ENCODE data around the gene CYSTM1. TPM values are rescaled to one million over a fixed set of nuclear protein-coding genes. Genes with fewer than 3 reads are reported as not detected.

The CYSTM1 gene
- total RNA-seq, 1 experiment from 2014 or later, result 46.1 TPM

DNA sequence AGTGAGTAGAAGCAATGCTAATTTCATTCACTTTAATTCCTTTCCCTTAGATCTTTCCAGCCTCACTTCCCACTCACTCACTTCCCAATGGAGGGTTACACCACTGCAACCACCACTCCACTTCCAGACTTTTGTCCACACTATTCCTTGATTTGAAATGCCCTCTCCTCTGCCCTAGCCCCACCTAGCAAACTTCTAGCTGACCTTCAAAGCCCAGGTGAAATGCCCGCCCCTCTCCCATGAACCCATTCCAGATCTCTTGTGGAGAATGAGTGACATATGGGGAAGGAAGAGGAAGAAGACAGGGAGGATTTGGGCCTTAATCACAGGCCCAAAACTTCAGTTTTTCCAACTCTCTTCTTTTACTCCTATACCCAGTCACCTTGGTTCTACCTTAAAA is 90.9 kb downstream of the CYSTM1 start:
- DNase-seq (ENCODE audit: low spot score), result no peak
- in situ Hi-C loops (cut with HindIII; ENCODE audit: low sequenced_read_pairs), result no loop called here

DNA sequence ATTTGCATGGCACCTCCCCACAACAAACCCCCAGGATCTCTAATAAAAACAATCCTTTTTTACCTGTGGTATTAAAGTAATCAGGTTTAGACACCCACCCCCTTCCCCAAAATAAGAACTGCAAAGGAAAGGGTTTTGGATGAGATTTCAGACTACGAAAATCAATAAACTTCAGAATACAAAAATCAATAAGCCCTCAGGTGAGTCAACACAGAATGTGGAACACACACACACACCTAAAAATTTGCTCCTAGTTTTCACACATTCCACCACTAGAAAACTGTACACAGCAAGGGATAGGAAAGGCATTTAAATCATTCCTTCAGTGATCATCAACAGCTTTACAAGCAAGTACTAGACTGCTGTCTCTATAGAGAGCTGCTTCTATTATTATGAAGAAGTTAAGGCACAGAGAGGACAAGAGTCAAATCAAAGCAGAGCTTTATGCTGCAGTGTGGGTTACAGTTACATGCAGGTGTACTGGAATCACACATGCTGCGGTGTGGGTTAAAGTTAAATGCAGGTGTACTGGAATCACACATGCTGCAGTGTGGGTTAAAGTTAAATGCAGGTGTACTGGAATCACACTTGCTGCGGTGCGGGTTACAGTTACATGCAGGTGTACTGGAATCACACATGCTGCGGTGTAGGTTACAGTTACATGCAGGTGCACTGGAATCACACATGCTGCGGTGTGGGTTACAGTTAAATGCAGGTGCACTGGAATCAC is 91.6 kb downstream of the CYSTM1 start:
- DNase-seq (ENCODE audit: low spot score), result no peak
- in situ Hi-C loops (cut with HindIII; ENCODE audit: low sequenced_read_pairs), result no loop called here

DNA sequence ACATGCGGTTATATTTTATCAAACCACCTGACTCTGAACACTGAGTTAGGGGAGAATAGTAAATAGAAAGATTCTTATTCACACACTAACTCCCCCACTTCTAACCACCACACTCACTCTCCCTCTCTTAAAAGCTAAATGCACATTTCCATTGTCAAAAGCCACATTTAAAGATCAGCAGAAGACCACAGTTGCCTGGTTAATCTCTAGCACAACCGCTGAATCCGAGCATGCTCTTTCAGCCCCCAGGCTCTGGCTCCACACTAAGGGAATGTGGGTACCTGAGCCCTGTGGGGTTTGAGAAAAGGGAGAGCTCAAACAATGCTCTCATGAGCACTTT is 92.2 kb downstream of the CYSTM1 start:
- no peak for DNase-seq (ENCODE audit: low spot score)
- in situ Hi-C loops (cut with HindIII; ENCODE audit: low sequenced_read_pairs), result no loop called here

DNA sequence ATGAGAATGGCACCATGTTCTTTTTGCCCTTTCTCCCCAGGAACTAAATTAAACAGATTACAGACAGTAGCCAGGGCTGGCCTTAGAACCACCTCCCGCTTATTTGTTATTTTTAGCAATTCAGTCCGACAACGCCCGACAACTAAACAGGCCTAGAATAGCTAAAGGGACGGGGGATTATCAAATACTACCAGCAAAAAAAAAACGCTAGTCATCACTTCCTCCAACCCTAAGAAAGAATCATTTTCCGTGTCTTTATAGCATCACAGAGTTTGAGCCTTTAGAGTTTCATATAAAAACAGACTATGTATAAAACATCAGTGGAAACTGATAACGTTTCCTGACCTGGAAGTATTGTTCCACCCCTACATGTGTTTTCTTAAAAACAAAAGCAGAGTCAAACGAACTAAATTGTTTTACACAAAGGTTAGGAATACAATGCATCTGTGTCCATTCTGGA is 92.6 kb downstream of the CYSTM1 start:
- in situ Hi-C loops (cut with HindIII; ENCODE audit: low sequenced_read_pairs), result no loop called here
- no peak for DNase-seq (ENCODE audit: low spot score)

DNA sequence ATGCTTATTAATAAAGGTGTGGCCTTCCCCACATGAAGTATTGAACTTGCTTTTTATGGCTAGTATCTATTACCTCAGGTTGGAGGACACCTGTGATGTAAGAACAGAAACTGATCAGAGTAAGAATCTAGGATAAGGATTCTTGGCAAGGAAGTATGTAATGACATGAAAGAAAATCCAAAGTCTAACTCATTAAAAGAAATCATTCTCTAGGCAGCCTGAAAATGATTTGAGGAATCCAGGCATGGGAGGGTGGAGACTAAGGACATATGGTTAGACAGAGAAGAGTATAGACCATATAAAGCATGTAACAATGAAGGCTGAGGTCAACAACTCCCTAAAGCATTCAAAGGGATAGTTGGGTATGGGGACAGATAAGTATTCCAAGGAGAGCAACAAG is 95.0 kb downstream of the CYSTM1 start:
- in situ Hi-C loops (cut with HindIII; ENCODE audit: low sequenced_read_pairs), result no loop called here

DNA sequence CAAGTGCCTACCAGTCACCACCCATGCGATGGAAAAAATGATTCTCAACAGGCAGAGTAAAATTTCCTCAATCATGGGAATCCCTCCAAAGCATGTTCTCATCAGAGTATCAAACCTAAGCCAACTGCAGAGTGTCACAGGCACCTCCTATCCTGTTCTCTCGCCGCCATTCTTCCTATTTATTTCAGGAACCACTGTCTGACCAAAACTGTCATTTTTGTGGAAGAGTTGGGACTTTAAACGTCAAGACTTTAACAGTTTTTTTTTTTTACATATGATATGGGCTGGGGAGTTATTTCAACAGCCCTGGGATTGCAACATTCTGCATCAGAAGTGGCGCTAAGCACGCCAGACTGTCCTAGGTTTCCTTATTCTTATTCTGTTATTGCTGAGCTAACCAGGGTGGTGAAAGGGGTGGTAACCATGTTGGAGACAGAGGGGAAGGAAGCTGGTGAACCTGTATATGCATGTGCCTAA is 98.5 kb downstream of the CYSTM1 start:
- in situ Hi-C loops (cut with HindIII; ENCODE audit: low sequenced_read_pairs), result no loop called here
- no peak for DNase-seq (ENCODE audit: low spot score)

More for the DNA sequence above, 95.0 kb downstream of the CYSTM1 start:
- no peak for DNase-seq (ENCODE audit: low spot score)

DNA sequence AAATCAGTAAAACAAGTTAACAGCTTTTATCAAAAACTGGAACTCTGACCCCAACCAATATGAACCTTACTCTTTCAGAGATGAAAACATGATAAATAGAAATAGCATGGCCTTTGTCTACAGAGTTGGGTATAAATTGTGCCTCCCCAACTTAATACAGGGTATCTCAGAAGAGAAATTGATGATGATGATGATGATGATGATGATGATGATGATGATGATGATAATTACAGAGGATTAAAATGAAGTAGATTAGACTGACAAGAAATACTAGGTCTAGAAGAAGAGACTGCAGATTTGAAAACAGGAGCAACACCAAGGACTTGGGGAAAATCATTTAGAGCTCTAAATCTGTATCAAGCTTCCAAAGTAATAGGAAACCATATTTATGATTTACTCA is 100.8 kb downstream of the CYSTM1 start:
- in situ Hi-C loops (cut with HindIII; ENCODE audit: low sequenced_read_pairs), result no loop called here

DNA sequence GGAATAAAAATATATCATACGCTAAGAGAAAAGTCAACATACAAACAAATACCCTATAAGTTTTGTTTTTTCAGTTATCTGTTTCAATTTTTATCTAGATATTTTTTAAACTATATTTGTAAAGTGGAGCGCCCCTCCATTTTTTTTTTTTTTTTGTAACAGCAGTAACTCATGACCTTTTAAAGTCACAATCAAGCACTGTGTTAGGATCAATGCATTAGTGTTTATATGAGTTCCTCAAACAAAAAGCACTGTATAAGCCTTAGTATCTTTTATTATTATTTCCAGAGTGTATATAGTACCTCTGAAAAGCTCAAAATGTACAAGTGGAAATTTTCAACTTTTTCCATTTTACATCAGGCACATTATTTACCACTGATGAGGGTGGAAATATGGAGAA is 107.3 kb downstream of the CYSTM1 start:
- in situ Hi-C loops (cut with HindIII; ENCODE audit: low sequenced_read_pairs), result no loop called here
- DNase-seq (ENCODE audit: low spot score), result no peak

More for the DNA sequence above, 100.8 kb downstream of the CYSTM1 start:
- no peak for DNase-seq (ENCODE audit: low spot score)

DNA sequence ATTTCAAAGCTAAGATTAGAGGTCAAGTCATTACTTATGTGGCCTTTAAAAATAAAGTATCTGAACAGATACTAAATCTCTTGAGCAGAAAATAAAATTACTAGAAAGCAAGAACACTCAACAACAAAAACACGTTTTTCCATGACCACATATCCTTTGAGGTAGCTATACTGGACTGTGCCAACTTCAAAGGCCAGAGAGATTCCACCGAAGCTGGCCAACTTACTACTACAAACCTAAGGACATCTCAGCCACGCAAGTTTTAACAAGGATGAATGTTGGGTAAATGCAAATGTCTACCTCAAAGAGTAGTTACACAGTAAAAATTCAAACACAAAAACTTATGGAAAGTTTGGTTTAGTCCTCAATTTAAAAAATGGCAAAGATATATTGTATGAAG is 109.0 kb downstream of the CYSTM1 start:
- no peak for DNase-seq (ENCODE audit: low spot score)
- in situ Hi-C loops (cut with HindIII; ENCODE audit: low sequenced_read_pairs), result no loop called here

DNA sequence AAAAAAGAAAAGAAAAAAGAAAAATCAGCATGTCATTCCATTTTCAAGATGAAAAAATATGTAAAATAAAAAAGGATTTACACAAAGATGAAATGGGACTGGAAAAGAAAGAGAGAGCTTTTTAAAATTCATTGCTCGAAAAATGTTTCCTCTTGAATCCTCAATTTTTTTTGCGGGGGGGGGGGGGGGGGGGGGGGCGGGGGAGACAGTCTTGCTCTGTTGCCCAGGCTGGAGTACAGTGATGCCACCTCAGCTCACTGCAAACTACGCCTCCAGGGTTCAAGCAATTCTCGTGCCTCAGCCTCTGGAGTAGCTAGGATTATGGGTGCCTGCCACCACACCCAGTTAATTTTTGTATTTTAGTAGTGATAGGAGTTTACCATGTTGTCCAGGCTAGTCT is 111.4 kb downstream of the CYSTM1 start:
- in situ Hi-C loops (cut with HindIII; ENCODE audit: low sequenced_read_pairs), result no loop called here
- no peak for DNase-seq (ENCODE audit: low spot score)

DNA sequence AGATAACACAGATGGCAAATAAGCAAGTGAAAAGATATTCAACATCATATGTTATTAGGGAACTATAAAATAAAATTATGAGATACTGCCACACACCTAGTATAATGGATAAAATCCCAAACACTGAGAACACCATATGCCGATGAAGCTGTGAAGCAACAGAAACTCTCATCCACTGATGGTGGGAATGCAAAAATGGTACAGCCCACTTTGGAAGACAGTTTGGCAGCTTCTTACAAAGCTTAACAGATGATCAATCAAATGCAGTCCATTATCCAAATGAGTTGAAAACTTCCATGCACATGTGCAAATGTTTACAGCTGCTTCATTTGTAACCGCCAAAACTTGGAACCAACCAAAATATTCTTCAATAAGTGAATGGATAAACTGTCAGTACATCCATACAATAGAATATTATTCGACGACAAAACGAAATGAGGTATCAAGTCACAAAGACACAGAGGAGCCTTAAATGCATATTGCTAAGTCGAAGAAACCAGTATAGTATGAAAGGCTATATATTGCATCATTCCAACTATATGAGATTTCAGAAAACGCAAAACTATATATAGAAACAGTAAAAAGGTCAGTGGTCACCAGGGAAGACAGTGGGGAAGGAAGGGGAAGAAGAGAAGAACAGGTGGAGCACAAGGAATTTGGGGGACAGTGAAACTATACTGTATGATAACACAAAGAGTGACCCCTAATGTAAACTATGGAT is 113.0 kb downstream of the CYSTM1 start:
- in situ Hi-C loops (cut with HindIII; ENCODE audit: low sequenced_read_pairs), result no loop called here
- DNase-seq (ENCODE audit: low spot score), result no peak

DNA sequence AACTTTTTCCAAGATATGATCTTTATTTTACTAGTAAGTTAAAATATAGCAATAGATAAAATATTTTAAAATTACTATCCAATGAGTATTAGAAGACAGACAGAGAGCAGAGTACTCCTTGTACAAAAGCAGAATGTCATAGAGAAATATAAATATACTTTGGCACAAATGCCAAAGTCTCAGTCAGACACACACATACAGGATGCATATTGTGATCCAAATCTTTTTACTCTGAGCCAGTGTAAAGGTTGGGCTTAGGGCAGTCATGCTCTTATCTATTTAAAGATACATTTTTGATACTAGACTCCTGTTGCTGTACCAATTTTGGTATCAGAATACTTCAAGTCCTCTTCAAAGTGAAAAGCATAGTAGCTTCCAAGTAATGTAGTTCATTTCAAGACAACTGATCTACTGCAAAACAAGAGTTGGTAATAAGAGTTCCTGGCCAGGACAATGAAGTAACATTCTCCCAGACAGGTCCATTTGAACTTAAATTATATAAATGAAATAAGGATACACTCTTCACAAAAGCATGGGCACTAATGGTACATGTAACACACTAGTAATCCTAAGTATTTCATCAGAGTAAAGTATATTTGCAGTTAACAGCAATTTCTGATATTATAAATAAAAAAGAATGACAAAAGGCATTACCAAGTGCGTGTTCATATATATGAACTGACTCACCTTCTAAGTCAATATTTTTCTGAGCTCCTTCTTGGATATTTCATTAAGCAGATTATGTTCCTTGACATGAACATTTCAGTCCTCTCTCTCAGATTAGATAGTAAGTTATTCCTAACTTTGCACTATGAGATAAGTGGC is 117.4 kb downstream of the CYSTM1 start:
- no peak for DNase-seq (ENCODE audit: low spot score)
- in situ Hi-C loops (cut with HindIII; ENCODE audit: low sequenced_read_pairs), result no loop called here

Other genes with a start within 250 kb of the CYSTM1 start
- 1.5 and 2.0 TPM in 2 replicates for gene NRG2, start 131.9 kb upstream of the CYSTM1 start, total RNA-seq (2014; rRNA removed; shearing (Covaris generic))
- gene PURA, start 61.1 kb upstream of the CYSTM1 start, total RNA-seq (2014; rRNA removed; shearing (Covaris generic)), result 8.0 and 9.7 TPM in 2 replicates
- gene IGIP, start 49.3 kb upstream of the CYSTM1 start, total RNA-seq (2014; rRNA removed; shearing (Covaris generic)), result 0.24 and 0.68 TPM in 2 replicates
- gene PFDN1, start 127.9 kb downstream of the CYSTM1 start, total RNA-seq (2014; rRNA removed; shearing (Covaris generic)), result 266 and 273 TPM in 2 replicates
- gene HBEGF, start 171.4 kb downstream of the CYSTM1 start, total RNA-seq (2014; rRNA removed; shearing (Covaris generic)), result 28.3 and 40.1 TPM in 2 replicates
- not detected in 2 replicates for gene SLC4A9, start 185.0 kb downstream of the CYSTM1 start, total RNA-seq (2014; rRNA removed; shearing (Covaris generic))
- gene ANKHD1, start 226.6 kb downstream of the CYSTM1 start, total RNA-seq (2014; rRNA removed; shearing (Covaris generic)), result 47.9 and 69.4 TPM in 2 replicates

Measured in G401 (cell line).